Stimulated activated CD4-positive, alpha-beta T cell treated with anti-CD3 and anti-CD28 coated beads, Interleukin-15, amount 100 ng/mL, for 1 hour (primary cell): ENCODE data around the gene RIPK4.
"Not testable (repeated sequence)": the region's sequence is repeated elsewhere in the genome, so short reads cannot be mapped to it uniquely, and the experiment has no call there.

Source experiments
- DNase-seq, 2 donors: peaks; one replicate each; pipeline ENCODE4 v3.0.0-alpha.2; 2020; ENCODE audit warnings: low read depth in 1 of 2, low spot score in 1 of 2

Gene RIPK4

GRCh38 chr21:41715649-41716281 is 51.1 kb downstream of the RIPK4 start:
- DNase-seq = no peak

- DNase-seq = not testable (repeated sequence)
Observed at GRCh38 chr21:41714299-41714865, 52.5 kb downstream of the RIPK4 start.

DNA sequence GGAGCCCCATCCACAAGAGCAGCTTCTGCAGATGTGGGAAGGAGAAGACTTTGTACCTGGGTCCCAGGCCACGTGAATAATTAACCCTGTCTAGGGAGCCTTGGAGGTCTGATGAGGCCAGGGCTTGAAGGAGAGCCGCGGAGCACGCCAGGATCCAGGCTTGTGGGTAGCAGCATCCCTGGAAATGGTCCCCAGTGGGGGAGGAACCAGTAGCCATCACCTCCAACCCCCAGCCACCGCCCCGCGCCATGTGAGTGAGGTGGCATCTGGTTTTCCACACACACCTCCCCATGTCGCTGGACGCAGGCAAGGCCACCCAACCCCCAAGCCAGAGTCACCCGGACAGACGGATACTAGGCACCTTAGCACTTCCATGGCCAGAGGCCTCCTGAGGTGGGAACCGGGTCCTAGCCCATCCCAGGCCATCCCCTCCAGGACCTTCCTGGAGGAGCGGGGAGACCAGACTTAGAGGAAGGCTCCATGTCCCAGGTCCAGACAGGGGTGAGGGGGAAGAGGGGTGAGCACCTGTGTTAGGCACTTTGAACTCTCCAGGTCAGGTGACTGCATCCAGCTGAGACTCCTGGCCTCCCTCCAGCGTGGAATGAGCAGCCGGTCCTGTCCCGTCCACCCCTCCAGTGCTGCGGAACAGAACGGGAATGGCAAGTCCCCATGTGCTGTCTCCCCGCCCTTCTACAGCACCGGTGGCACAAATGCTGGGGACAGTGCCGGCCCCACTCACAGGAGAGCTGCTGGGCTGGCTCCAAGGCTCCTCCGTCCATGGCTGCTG is 53.2 kb downstream of the RIPK4 start:
- DNase-seq = no peak

DNA sequence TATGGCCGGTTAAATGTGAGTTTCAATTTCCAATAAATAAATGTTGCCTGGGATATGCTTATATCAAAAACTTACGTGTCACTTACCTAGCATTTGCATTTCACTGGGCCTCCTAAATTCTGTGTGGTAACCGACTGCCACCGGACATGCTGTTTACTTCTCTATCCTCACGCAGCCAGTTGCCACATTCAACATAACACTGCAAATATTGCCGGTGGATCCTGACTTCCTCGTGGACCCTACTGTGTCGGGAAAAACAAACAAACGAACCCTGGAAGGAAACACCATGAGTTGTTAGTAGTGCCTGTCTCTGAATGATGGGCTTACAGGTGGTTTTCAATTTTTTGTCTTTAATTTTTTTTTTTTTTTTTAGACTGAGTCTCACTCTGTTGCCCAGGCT is 54.1 kb downstream of the RIPK4 start:
- no peak for DNase-seq

GRCh38 chr21:41712201-41712600 is 54.7 kb downstream of the RIPK4 start:
- no peak for DNase-seq

- DNase-seq = no peak
Observed at GRCh38 chr21:41711416-41712007, 55.3 kb downstream of the RIPK4 start.

GRCh38 chr21:41710823-41711160 is 56.1 kb downstream of the RIPK4 start:
- no peak for DNase-seq

- DNase-seq = no peak
Observed at GRCh38 chr21:41709965-41710822, 56.7 kb downstream of the RIPK4 start.

GRCh38 chr21:41709166-41709565 is 57.7 kb downstream of the RIPK4 start:
- DNase-seq = no peak

- no peak for DNase-seq
Observed at GRCh38 chr21:41707960-41708330, 58.9 kb downstream of the RIPK4 start.

GRCh38 chr21:41707231-41707959 is 59.5 kb downstream of the RIPK4 start:
- DNase-seq = no peak

DNA sequence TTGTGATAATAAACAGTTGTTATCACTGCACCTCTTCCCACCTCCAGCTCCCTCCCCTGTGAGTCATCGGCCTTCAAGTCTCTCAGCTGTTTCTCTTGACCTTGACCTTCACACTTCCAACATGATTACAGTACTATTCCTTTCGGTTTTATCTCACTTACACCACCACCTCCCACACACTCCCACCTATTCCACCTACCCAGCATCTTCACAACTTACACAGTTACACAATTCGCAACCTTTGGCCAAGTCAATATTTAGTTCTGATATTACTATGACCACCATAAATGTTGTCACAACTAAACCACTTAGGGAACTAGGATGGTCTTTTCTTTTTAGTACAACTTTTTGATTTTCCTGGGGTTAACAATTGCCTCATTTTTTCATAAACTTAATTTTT is 60.2 kb downstream of the RIPK4 start:
- DNase-seq = no peak

- DNase-seq = no peak
Observed at GRCh38 chr21:41706263-41706639, 60.6 kb downstream of the RIPK4 start.

GRCh38 chr21:41705546-41706262 is 61.1 kb downstream of the RIPK4 start:
- DNase-seq = no peak

- no peak for DNase-seq
Observed at GRCh38 chr21:41703857-41704501, 62.9 kb downstream of the RIPK4 start.

DNA sequence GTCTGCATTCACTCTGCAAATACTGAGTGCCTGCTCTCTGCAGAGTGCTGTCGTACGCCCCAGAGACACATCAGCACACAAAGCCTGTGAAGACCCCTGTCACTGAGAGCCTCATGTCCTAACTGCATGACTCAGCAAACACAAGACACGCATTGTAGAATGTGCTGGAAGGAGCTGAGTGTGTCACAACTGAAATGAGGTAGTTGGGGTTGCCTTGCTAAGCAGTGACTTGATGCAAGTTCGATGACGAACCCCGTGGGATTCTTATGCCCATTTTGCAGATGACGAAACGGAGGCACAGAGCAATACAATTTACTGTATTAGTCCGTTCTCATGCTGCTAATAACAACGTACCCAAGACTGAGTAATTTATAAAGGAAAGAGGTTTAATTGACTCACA is 65.1 kb downstream of the RIPK4 start:
- DNase-seq = no peak

GRCh38 chr21:41699311-41699710 is 67.5 kb downstream of the RIPK4 start:
- no peak for DNase-seq

GRCh38 chr21:41698071-41698470 is 68.8 kb downstream of the RIPK4 start:
- no peak for DNase-seq

- DNase-seq = no peak
Observed at GRCh38 chr21:41695513-41695912, 71.3 kb downstream of the RIPK4 start.

- not testable (repeated sequence) for DNase-seq
Observed at GRCh38 chr21:41694042-41694441, 72.8 kb downstream of the RIPK4 start.
